Measurements from ENCODE around the gene COL6A1. TPM values are rescaled to one million over a fixed set of nuclear protein-coding genes. Genes with fewer than 3 reads are reported as not detected.

COL6A1 gene
- total RNA-seq, 2 experiments from 2014 or later = 8.0 to 8.5 TPM

GRCh38 chr21:46054031-46054430 lies 72.5 kb downstream of the COL6A1 start:
- ATAC-seq (ENCODE audit: poor library complexity) (no peak), DNase-seq (no peak)
- Mint-ChIP-seq H3K36me3 (ENCODE audit: low read depth) (no peaks in the 10 kb centered on the region), H3K4me1 (ENCODE audit: low read depth) (peaks cover 12% of the 10 kb centered on the region), H3K27ac (no peak overlapping the region), H3K4me3 (no peak overlapping the region), H3K9me3 (no peaks in the 10 kb centered on the region), H3K27me3 (peaks cover 23% of the 10 kb centered on the region)
- Histone ChIP-seq H3K4me3 (ENCODE audit: low read length) (no peak overlapping the region), H3K9me3 (ENCODE audit: control insufficient read depth in 1 of 2, insufficient read depth in 1 of 2, low read length in 2 of 2) (peaks cover 0 to 35% of the 10 kb centered on the region in 2 experiments), H3K27ac (ENCODE audit: low read depth in 1 of 2, low read length in 2 of 2) (no peak overlapping the region), H3K27me3 (ENCODE audit: control insufficient read depth in 1 of 2, insufficient read depth in 2 of 2, low read length in 2 of 2) (peaks cover 11 to 15% of the 10 kb centered on the region in 2 experiments), H3K4me1 (ENCODE audit: insufficient read depth, low read length) (peaks cover 12% of the 10 kb centered on the region), H3K36me3 (ENCODE audit: insufficient read depth, low read length) (no peaks in the 10 kb centered on the region)
- POLR2A ChIA-PET = no interaction called here
- no peak for TF ChIP-seq CTCF (IDR thresholded peaks at IDR 0.05)
- intact Hi-C loops (cut with DNase I, micrococcal nuclease) = no loop called here
- CTCF ChIA-PET = no interaction called here

GRCh38 chr21:46054451-46054881 lies 72.9 kb downstream of the COL6A1 start:
- peak in 1 of 14 experiments; percentile 5 for DNase-seq

More at GRCh38 chr21:46054451-46054881, 72.9 kb downstream of the COL6A1 start:
- Histone ChIP-seq H3K36me3 (ENCODE audit: insufficient read depth, low read length) (no peaks in the 10 kb centered on the region), H3K27me3 (ENCODE audit: control insufficient read depth in 1 of 2, insufficient read depth in 2 of 2, low read length in 2 of 2) (peaks cover 11 to 15% of the 10 kb centered on the region in 2 experiments), H3K4me3 (ENCODE audit: low read length) (no peak overlapping the region), H3K27ac (ENCODE audit: low read depth in 1 of 2, low read length in 2 of 2) (no peak overlapping the region), H3K9me3 (ENCODE audit: control insufficient read depth in 1 of 2, insufficient read depth in 1 of 2, low read length in 2 of 2) (peaks cover 0 to 30% of the 10 kb centered on the region in 2 experiments), H3K4me1 (ENCODE audit: insufficient read depth, low read length) (peaks cover 12% of the 10 kb centered on the region)
- no peaks in the 10 kb centered on the region for H3K9me3 Mint-ChIP-seq
- ATAC-seq (ENCODE audit: poor library complexity) = no peak
- TF ChIP-seq CTCF (IDR thresholded peaks at IDR 0.05) = no peak
- CTCF ChIA-PET = no interaction called here
- intact Hi-C loops (cut with DNase I, micrococcal nuclease) = no loop called here
- no peaks in the 10 kb centered on the region for H3K36me3 Mint-ChIP-seq (ENCODE audit: low read depth)
- POLR2A ChIA-PET = no interaction called here
- H3K27ac Mint-ChIP-seq = no peak overlapping the region
- peaks cover 27% of the 10 kb centered on the region for H3K27me3 Mint-ChIP-seq
- H3K4me3 Mint-ChIP-seq = no peak overlapping the region
- peaks cover 12% of the 10 kb centered on the region for H3K4me1 Mint-ChIP-seq (ENCODE audit: low read depth)

Other genes with a start within 250 kb of the COL6A1 start
- gene COL6A2, start 116.3 kb downstream of the COL6A1 start, total RNA-seq = 10 to 100 TPM; 24.1 to 26.4 TPM
- gene FTCD, start 173.8 kb downstream of the COL6A1 start, total RNA-seq = under 1 TPM; 0.17 to 0.44 TPM
- gene SPATC1L, start 202.7 kb downstream of the COL6A1 start, total RNA-seq = 1 to 10 TPM; 2.8 to 3.0 TPM
- gene LSS, start 247.0 kb downstream of the COL6A1 start, total RNA-seq = 10 to 100 TPM; 30.4 TPM

All from CD4-positive, alpha-beta T cell (primary cell).